GM10266 (cell line): Measurements from ENCODE around the gene UBR4.

ENCODE experiments used
- DNase-seq: peaks from one replicate; pipeline ENCODE4 v3.0.0; 2012; ENCODE audit errors: extremely low spot score
- CTCF ChIP-seq: IDR thresholded peaks from 2 replicates; pipeline ENCODE4 v1.5.1; 2012; ENCODE audit warnings: mild to moderate bottlenecking, low read depth; ENCODE audit not compliant: control insufficient read depth, insufficient read depth; ENCODE audit errors: missing control alignments

UBR4 gene

GRCh38 chr1:19038096-19038495 lies 172.0 kb downstream of the UBR4 start:
- no peak for TF ChIP-seq CTCF
- DNase-seq: no peak

GRCh38 chr1:19037659-19038058 lies 172.4 kb downstream of the UBR4 start:
- no peak for TF ChIP-seq CTCF
- DNase-seq: no peak

GRCh38 chr1:19036813-19037605 lies 173.1 kb downstream of the UBR4 start:
- no peak for TF ChIP-seq CTCF
- DNase-seq: no peak

GRCh38 chr1:19036041-19036812 lies 173.8 kb downstream of the UBR4 start:
- no peak for DNase-seq
- no peak for TF ChIP-seq CTCF

- no peak for DNase-seq
- no peak for TF ChIP-seq CTCF
Measured at GRCh38 chr1:19035377-19036040, 174.6 kb downstream of the UBR4 start.

- no peak for TF ChIP-seq CTCF
- DNase-seq: no peak
Measured at GRCh38 chr1:19034721-19035120, 175.3 kb downstream of the UBR4 start.
